ENCODE data around the gene ADARB1.

- TF ChIP-seq CTCF (IDR thresholded peaks at IDR 0.05) (no peak), POLR2A (IDR thresholded peaks at IDR 0.05) (no peak), POLR2AphosphoS5 (IDR thresholded peaks at IDR 0.05) (no peak)
These were observed 88.4 kb downstream of the ADARB1 start for GRCh38 chr21:45162809-45163208.

All from transverse colon (tissue), 4 donors.